ENCODE measurements around the gene FEM1B.

FEM1B gene

GRCh38 chr15:68321229-68321628 is 43.7 kb downstream of the FEM1B start:
- DNase-seq (ENCODE audit: low read depth in 4 of 4, low spot score in 1 of 4): no peak

GRCh38 chr15:68322796-68323195 is 45.3 kb downstream of the FEM1B start:
- DNase-seq (ENCODE audit: low read depth in 4 of 4, low spot score in 1 of 4): no peak

- DNase-seq (ENCODE audit: low read depth in 4 of 4, low spot score in 1 of 4): no peak
Measured at GRCh38 chr15:68325726-68326125, 48.2 kb downstream of the FEM1B start.

GRCh38 chr15:68326711-68327354 is 49.3 kb downstream of the FEM1B start:
- no peak for DNase-seq (ENCODE audit: low read depth in 4 of 4, low spot score in 1 of 4)

GRCh38 chr15:68328443-68328842 is 50.9 kb downstream of the FEM1B start:
- no peak for DNase-seq (ENCODE audit: low read depth in 4 of 4, low spot score in 1 of 4)

GRCh38 chr15:68328964-68329363 is 51.4 kb downstream of the FEM1B start:
- DNase-seq (ENCODE audit: low read depth in 4 of 4, low spot score in 1 of 4): no peak

- no peak for DNase-seq (ENCODE audit: low read depth in 4 of 4, low spot score in 1 of 4)
Measured at GRCh38 chr15:68330416-68330815, 52.9 kb downstream of the FEM1B start.

GRCh38 chr15:68330901-68331300 is 53.4 kb downstream of the FEM1B start:
- no peak for DNase-seq (ENCODE audit: low read depth in 4 of 4, low spot score in 1 of 4)

GRCh38 chr15:68332266-68332665 is 54.7 kb downstream of the FEM1B start:
- DNase-seq (ENCODE audit: low read depth in 4 of 4, low spot score in 1 of 4): no peak

GRCh38 chr15:68333775-68334470 is 56.4 kb downstream of the FEM1B start:
- DNase-seq (ENCODE audit: low read depth in 4 of 4, low spot score in 1 of 4): no peak

- DNase-seq (ENCODE audit: low read depth in 4 of 4, low spot score in 1 of 4): no peak
Measured at GRCh38 chr15:68334661-68335124, 57.1 kb downstream of the FEM1B start.

GRCh38 chr15:68335251-68335650 is 57.7 kb downstream of the FEM1B start:
- no peak for DNase-seq (ENCODE audit: low read depth in 4 of 4, low spot score in 1 of 4)

GRCh38 chr15:68335655-68336054 is 58.1 kb downstream of the FEM1B start:
- no peak for DNase-seq (ENCODE audit: low read depth in 4 of 4, low spot score in 1 of 4)

GRCh38 chr15:68336516-68336915 is 59.0 kb downstream of the FEM1B start:
- DNase-seq (ENCODE audit: low read depth in 4 of 4, low spot score in 1 of 4): no peak

GRCh38 chr15:68337826-68338225 is 60.3 kb downstream of the FEM1B start:
- DNase-seq (ENCODE audit: low read depth in 4 of 4, low spot score in 1 of 4): no peak

- DNase-seq (ENCODE audit: low read depth in 4 of 4, low spot score in 1 of 4): no peak
Measured at GRCh38 chr15:68339481-68339880, 61.9 kb downstream of the FEM1B start.

GRCh38 chr15:68340726-68341671 is 63.5 kb downstream of the FEM1B start:
- DNase-seq (ENCODE audit: low read depth in 4 of 4, low spot score in 1 of 4): no peak

GRCh38 chr15:68341760-68342725 is 64.5 kb downstream of the FEM1B start:
- no peak for DNase-seq (ENCODE audit: low read depth in 4 of 4, low spot score in 1 of 4)

- DNase-seq (ENCODE audit: low read depth in 4 of 4, low spot score in 1 of 4): no peak
Measured at GRCh38 chr15:68343579-68344225, 66.2 kb downstream of the FEM1B start.

- no peak for DNase-seq (ENCODE audit: low read depth in 4 of 4, low spot score in 1 of 4)
Measured at GRCh38 chr15:68344600-68344999, 67.1 kb downstream of the FEM1B start.

Measured in stimulated activated CD4-positive, alpha-beta T cell treated with anti-CD3 and anti-CD28 coated beads, Interleukin-1b, Interleukin-23, amount 100 ng/mL, for 24 hours (primary cell).